ENCODE measurements around the gene SLC7A11.
A peak's percentile ranks its signal among the peaks of the same experiment; 100 is the strongest.

Gene SLC7A11

DNA sequence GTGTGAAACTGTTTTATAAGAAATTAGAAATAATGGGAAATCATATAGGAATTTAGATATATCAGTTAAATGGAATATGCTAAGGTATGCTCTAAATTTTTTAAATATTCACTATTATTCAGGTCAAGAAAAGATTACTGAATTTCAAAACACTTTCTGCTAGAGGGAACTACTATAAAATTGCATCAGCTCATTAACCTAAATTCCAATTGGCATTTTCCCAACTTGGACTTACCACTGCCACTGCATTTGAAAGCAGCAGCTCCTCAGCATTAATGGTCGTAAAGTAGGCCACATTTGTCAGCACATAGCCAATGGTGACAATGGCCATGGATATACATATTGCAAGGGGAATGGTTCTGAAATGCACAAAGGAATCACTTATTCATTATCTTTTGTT, 57.3 kb downstream of the SLC7A11 start:
- no peak overlapping the region for H3K27ac Mint-ChIP-seq
- no peaks in the 10 kb centered on the region for H3K36me3 Mint-ChIP-seq (ENCODE audit: low read depth)
- H3K27me3 Mint-ChIP-seq (ENCODE audit: low read depth, poor library complexity): peaks cover 5% of the 10 kb centered on the region
- TF ChIP-seq, protein P1, sequence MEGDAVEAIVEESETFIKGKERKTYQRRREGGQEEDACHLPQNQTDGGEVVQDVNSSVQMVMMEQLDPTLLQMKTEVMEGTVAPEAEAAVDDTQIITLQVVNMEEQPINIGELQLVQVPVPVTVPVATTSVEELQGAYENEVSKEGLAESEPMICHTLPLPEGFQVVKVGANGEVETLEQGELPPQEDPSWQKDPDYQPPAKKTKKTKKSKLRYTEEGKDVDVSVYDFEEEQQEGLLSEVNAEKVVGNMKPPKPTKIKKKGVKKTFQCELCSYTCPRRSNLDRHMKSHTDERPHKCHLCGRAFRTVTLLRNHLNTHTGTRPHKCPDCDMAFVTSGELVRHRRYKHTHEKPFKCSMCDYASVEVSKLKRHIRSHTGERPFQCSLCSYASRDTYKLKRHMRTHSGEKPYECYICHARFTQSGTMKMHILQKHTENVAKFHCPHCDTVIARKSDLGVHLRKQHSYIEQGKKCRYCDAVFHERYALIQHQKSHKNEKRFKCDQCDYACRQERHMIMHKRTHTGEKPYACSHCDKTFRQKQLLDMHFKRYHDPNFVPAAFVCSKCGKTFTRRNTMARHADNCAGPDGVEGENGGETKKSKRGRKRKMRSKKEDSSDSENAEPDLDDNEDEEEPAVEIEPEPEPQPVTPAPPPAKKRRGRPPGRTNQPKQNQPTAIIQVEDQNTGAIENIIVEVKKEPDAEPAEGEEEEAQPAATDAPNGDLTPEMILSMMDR (IDR thresholded peaks at IDR 0.05): no peak
- no peaks in the 10 kb centered on the region for H3K9me3 Mint-ChIP-seq
- no peak overlapping the region for H3K4me3 Mint-ChIP-seq
- H3K4me1 Mint-ChIP-seq: peaks cover 43% of the 10 kb centered on the region
- DNase-seq: no peak

DNA sequence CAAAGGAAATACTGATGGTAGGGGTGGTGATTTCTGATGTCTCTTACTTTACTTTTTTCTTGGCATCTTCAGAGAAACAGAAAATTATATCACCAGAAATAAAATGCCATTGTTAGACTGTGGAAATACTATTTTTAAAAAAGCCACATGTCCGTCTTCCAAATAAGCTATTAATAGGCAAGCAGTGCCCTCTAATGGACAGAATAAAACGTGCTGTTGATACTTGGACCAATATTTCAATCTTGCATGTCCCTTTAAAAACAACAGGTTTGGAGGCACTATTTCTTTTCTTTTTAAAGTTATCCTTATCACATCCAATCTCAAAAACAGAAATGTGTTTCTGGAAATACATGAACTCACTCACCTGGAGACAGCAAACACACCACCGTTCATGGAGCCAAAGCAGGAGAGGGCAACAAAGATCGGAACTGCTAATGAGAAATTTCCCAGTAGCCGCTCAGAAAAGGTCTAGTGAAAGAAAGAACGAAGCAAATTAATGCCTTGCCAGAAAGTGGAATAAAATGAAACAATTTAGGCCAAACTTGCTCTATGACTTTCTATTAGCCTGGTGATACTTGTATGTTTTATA, 59.2 kb downstream of the SLC7A11 start:
- H3K4me1 Mint-ChIP-seq: peaks cover 36% of the 10 kb centered on the region
- H3K27me3 Mint-ChIP-seq (ENCODE audit: low read depth, poor library complexity): peaks cover 5% of the 10 kb centered on the region
- no peak overlapping the region for H3K4me3 Mint-ChIP-seq
- H3K9me3 Mint-ChIP-seq: no peaks in the 10 kb centered on the region
- TF ChIP-seq, protein P1 (IDR thresholded peaks at IDR 0.05): peak; percentile 72
- H3K27ac Mint-ChIP-seq: no peak overlapping the region
- H3K36me3 Mint-ChIP-seq (ENCODE audit: low read depth): peaks cover 7% of the 10 kb centered on the region
- DNase-seq: peak; percentile 7

DNA sequence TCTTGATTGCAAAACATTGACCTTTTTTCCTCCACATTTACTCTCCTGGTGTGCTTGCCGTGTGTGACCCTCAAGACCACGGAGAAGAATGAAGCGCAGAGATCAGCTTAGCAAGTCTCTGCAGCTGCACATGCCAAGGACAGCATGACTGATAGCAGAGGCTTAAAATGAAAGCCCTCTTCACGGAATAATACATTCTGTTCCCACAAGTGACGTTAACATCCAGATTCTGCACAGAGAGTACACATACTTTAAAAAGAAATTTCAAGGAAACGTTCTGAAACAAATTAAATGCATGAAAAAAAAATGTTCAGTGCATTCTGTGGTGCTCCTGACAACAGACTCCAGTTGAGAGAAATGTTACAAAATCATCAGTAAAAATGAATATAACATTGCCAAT, 60.9 kb downstream of the SLC7A11 start:
- Mint-ChIP-seq H3K27ac (peak overlapping the region; percentile 90), H3K36me3 (ENCODE audit: low read depth) (peaks cover 10% of the 10 kb centered on the region), H3K9me3 (no peaks in the 10 kb centered on the region), H3K27me3 (ENCODE audit: low read depth, poor library complexity) (peaks cover 5% of the 10 kb centered on the region), H3K4me3 (no peak overlapping the region), H3K4me1 (peaks cover 27% of the 10 kb centered on the region)
- DNase-seq: no peak
- TF ChIP-seq, protein P1 (IDR thresholded peaks at IDR 0.05): no peak

DNA sequence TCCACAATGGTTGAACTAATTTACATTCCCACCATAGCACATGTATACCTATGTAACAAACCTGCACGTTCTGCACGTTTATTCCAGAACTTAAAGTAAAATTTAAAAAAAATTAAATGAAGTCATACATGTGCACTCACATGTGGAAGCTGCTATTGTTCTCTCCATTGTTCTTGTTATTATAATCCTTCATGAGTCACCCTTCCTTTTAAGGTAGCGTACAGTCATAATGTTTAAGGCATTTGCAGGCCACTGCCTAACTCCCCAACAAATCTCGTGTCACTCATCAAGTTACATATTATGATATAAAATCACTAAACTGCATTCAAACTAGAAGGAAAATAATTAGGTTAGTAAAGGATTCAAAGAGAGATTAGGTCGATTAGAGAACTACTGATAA, 63.6 kb downstream of the SLC7A11 start:
- DNase-seq: no peak
- H3K27ac Mint-ChIP-seq: no peak overlapping the region
- H3K4me3 Mint-ChIP-seq: no peak overlapping the region
- peaks cover 23% of the 10 kb centered on the region for H3K4me1 Mint-ChIP-seq
- H3K9me3 Mint-ChIP-seq: no peaks in the 10 kb centered on the region
- H3K36me3 Mint-ChIP-seq (ENCODE audit: low read depth): peaks cover 10% of the 10 kb centered on the region
- H3K27me3 Mint-ChIP-seq (ENCODE audit: low read depth, poor library complexity): peaks cover 5% of the 10 kb centered on the region
- TF ChIP-seq, protein P1 (IDR thresholded peaks at IDR 0.05): no peak

DNA sequence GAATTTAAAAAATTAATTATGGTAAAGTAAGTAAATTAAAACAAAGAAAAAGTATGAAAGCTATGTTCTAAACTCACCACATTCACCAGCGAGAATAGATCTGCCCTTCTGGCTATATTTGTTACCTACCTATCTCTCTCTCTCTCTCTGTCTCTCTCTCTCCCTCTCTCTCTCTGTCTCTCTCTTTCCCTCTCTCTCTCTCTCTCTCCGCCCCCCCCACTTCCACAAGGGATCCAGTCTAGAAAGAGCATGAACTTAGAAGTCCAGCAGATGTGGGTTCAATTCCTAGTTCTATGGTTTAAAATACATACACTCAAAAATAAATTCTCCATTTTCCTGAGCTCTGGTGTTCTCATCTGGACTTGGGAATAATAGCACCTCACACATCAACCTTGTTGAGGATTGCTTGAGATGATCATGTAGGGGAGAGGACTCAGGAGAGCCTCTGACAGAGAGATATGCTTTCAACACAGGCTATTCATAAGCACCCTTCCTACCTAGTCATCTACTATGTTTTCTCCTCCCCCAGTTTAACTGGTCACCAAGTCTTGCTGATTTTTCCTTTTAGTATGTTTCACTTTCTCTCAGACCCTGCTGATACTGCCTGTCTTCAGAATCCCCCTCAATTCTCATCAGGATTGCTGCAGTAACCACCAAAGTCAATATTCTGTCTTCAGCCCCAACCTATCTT, 64.7 kb downstream of the SLC7A11 start:
- TF ChIP-seq, protein P1 (IDR thresholded peaks at IDR 0.05): no peak
- H3K27ac Mint-ChIP-seq: peak overlapping the region; percentile 14
- no peak overlapping the region for H3K4me3 Mint-ChIP-seq
- no peaks in the 10 kb centered on the region for H3K9me3 Mint-ChIP-seq
- peaks cover 19% of the 10 kb centered on the region for H3K4me1 Mint-ChIP-seq
- peaks cover 5% of the 10 kb centered on the region for H3K27me3 Mint-ChIP-seq (ENCODE audit: low read depth, poor library complexity)
- H3K36me3 Mint-ChIP-seq (ENCODE audit: low read depth): peaks cover 10% of the 10 kb centered on the region
- no peak for DNase-seq
